Adrenal gland (tissue), 5 donors: Measurements from ENCODE around the gene HACD1.

Experiments
- CTCF ChIP-seq, 6 experiments: fragments of 450-650 bp in 4 of 6; fragments of 200-600 bp in 2 of 6; sonication (generic) in 1 of 6; IDR thresholded peaks; 1 replicate in 5 of 6; 2 replicates in 1 of 6; pipeline versions ENCODE4 v1.5.1 to v1.8.0; 2016 to 2021; ENCODE audit warnings: antibody characterized with exemption in 6 of 6, mild to moderate bottlenecking in 2 of 6, moderate library complexity in 1 of 6
- POLR2A ChIP-seq, 2 donors: fragments of 450-650 bp; IDR thresholded peaks; one replicate each; pipeline ENCODE4 v1.6.1; 2017; ENCODE audit warnings: antibody characterized with exemption in 2 of 2, mild to moderate bottlenecking in 2 of 2, moderate library complexity in 1 of 2
- donor health status: DM: no; HTN: no; CAD: no.

GRCh38 chr10:17557459-17557858, 59.7 kb downstream of the HACD1 start:
- TF ChIP-seq CTCF (IDR thresholded peaks at IDR 0.05) = no peak
- no peak for TF ChIP-seq POLR2A (IDR thresholded peaks at IDR 0.05)
